Fibroblast of villous mesenchyme (primary cell): Measurements from ENCODE around the gene SMIM5. TPM values are rescaled to one million over a fixed set of nuclear protein-coding genes. Genes with fewer than 3 reads are reported as not detected.
"Not testable (repeated sequence)": the region's sequence is repeated elsewhere in the genome, so short reads cannot be mapped to it uniquely, and the experiment has no call there.

ENCODE experiments used
- DNase-seq: peaks from one replicate; pipeline ENCODE4 v3.0.0-alpha.2; 2010; ENCODE audit warnings: low read depth
- H3K4me3 ChIP-seq: 2 replicates; pipeline ENCODE4 v1.5.1; 2011; ENCODE audit warnings: low read depth, mild to moderate bottlenecking, low read length
- total RNA-seq: library from RNA; depleted of rRNA; stranded (reverse); fragments of >200 nt; gene quantifications from 2 replicates; pipeline ENCODE4 v1.2.3, GENCODE V29; 2012
- TF ChIP-seq, protein P1 (sequence below): IDR thresholded peaks from 2 replicates; pipeline ENCODE4 v1.5.1; 2012; ENCODE audit warnings: low read depth, mild to moderate bottlenecking, low read length; ENCODE audit not compliant: insufficient read depth

The SMIM5 gene
- total RNA-seq, 1 donor = under 0.01 TPM

DNA sequence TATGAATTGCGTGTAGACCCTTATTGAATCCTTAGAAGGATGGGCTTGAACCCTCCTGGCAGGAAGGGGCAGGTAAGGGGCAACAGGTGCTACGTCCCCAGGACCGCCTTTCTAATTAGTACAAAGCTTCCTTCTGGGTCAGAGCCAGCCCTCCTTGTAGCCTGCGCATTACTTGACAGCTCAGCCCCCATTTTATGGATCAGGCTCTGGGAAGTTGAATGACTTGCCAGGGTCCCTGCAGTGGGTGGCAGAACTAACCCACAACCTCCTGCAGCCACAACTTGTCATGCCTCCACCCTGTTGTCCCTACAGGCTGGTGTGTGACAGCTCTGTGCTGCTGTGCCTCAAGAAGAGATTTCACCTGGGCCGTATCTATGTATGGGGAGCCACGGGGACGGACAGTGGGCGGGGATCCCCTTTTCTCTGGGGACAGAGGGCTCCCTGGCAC is 42.9 kb upstream of the SMIM5 start:
- TF ChIP-seq, protein P1, sequence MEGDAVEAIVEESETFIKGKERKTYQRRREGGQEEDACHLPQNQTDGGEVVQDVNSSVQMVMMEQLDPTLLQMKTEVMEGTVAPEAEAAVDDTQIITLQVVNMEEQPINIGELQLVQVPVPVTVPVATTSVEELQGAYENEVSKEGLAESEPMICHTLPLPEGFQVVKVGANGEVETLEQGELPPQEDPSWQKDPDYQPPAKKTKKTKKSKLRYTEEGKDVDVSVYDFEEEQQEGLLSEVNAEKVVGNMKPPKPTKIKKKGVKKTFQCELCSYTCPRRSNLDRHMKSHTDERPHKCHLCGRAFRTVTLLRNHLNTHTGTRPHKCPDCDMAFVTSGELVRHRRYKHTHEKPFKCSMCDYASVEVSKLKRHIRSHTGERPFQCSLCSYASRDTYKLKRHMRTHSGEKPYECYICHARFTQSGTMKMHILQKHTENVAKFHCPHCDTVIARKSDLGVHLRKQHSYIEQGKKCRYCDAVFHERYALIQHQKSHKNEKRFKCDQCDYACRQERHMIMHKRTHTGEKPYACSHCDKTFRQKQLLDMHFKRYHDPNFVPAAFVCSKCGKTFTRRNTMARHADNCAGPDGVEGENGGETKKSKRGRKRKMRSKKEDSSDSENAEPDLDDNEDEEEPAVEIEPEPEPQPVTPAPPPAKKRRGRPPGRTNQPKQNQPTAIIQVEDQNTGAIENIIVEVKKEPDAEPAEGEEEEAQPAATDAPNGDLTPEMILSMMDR = no peak
- no peak for DNase-seq
- no peak overlapping the region for H3K4me3 ChIP-seq

DNA sequence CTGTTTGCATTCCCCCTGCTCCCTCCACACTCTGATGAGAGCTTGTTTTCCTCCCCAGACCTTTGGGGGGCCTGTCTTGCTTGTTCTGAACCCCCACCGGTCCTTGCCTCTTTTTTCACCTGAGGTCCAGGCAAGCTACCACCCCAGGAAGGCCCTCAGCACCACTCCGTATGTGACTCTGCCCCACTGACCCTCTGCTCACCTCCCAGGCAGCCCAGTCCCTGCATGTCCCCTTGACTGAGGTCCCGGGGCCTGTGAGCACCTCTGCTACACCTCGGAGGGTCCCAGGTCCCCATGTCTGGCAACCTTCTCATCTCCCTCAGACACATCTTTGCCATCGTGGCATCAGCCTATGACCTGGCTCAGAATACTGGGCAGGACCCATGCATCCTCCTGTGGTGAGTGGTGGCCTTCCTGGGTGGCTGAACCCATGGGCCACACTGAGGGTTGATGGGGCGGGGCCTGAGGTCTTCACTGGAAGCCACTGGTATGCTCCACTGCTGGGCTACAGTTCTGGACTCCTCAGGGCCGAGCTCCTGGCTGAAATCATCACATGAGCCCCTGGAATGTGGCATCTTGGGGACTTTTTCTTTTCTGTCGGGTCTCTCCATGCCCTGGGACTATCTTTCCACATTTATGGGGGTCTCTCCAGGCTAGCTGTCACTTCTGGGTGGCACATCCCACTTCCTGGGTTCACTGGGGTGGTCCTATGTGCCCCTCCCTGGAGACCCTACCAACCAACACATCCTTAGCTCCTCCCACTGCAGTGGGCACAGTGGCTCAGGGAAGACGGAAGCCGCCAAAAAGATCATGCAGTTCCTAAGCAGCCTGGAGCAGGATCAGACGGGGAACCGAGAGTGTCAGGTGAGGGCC is 42.1 kb upstream of the SMIM5 start:
- TF ChIP-seq, protein P1 = no peak
- no peak overlapping the region for H3K4me3 ChIP-seq
- DNase-seq = no peak

DNA sequence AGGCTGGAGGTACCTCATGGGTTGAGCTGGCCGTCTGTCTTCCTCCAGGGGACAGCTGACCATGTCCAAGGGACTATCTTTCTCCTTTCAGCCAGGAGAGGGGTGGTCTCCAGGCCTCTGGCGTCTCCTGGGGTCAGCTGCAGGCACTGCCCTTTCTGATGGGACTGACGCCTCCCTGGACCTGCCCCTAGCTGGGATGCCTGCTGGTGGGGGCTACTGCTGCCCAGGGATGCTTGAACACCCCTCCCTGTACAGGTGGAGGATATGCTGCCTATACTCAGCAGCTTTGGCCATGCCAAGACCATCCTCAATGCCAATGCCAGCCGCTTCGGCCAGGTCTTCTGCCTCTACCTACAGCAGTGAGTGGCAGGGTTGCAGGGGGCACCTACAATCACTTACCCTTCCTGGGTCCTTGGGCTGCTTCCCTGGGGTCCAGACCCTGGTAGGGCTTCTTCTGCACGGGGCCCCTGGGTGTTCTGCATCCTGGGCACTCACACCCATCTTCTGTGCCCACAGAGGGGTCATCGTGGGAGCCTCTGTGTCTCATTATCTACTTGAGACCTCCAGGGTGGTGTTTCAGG is 41.4 kb upstream of the SMIM5 start:
- TF ChIP-seq, protein P1 = no peak
- H3K4me3 ChIP-seq = no peak overlapping the region
- DNase-seq = no peak

DNA sequence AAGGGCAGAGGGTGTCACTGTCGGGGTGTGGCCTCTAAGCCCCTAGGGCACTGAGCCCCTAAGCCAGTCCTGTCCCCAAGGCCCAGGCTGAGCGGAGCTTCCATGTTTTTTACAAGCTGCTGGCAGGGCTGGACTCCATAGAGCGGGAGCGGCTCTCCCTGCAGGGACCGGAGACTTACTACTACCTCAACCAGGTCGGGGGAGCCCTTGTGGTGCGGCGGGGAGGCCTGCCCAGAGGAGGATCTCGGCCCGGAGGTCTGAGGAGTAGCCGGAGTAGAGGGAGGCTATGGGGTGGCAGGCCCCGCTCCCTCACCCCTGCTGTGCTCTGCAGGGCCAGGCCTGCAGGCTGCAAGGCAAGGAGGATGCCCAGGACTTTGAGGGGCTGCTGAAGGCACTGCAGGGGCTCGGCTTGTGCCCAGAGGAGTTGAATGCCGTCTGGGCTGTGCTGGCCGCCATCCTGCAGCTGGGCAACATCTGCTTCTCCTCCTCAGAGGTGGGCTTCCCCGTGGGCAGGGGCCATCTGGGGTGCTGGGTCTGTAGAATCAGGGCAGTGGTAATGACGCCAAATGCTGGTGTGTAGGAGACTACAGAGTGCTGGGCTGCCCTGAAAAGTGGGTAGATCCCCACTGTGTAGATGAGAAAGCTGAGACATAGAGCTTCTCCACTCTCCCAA is 40.8 kb upstream of the SMIM5 start:
- DNase-seq = no peak
- TF ChIP-seq, protein P1 = no peak
- H3K4me3 ChIP-seq = no peak overlapping the region

DNA sequence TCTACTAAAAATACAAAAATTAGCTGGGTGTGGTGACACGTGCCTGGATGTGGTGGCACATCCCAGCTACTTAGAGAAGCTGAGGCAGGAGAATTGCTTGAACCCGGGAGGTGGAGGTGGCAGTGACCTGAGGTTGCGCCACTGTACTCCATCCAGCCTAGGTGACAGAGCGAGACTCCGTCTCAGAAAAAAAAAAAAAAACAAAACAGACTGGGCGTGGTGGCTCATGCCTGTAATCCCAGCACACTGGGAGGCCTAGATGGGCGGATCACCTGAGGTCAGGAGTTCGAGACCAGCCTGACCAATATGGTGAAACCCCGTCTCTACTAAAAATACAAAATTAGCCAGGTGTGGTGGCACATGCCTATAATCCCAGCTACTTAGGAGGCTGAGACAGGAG is 39.8 kb upstream of the SMIM5 start:
- H3K4me3 ChIP-seq, DNase-seq: not testable (repeated sequence)

DNA sequence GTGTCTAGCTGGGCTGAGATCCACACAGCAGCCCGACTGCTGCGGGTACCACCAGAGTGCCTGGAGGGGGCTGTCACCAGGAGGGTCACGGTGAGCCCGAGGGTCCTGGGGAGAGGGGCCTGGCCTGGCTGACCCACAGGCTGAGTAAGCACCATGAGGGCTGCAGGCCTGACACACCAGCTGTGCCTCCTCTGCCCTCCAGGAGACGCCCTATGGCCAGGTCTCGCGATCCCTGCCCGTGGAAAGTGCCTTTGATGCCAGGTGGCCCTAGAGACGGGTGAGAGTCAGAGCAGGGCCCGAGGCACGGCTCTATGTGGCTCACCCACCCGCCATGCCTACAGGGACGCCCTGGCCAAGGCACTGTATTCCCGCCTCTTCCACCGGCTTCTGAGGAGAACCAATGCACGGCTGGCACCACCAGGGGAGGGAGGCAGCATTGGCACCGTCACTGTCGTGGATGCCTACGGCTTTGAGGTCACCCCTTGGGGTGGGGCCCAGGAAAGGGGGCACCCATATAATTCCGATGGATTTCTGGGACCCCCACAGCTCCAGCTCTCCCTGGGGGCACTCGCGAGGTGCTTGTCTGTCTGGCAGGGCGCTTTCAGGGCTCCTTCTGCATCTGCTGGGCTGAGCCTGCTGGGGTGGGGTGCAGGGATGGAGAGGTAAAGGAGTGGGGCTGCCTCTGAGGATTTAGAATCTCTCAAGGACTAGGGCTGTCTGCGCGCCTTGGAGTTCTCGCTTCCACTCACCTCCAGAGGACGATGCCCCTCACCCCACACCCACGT is 38.5 kb upstream of the SMIM5 start:
- TF ChIP-seq, protein P1 = no peak
- DNase-seq = no peak
- no peak overlapping the region for H3K4me3 ChIP-seq
